IMR-90 (cell line): ENCODE results near the gene HIGD2B. TPM values are rescaled to one million over a fixed set of nuclear protein-coding genes. Genes with fewer than 3 reads are reported as not detected.
"Not testable (repeated sequence)": the region's sequence is repeated elsewhere in the genome, so short reads cannot be mapped to it uniquely, and the experiment has no call there.

Source experiments
- ATAC-seq: fragments of 200-7000 bp; cut with Tn5 transposase; 2 replicates; pipeline ENCODE4 v1.9.1; 2020; ENCODE audit warnings: low read depth, mild to moderate bottlenecking, moderate library complexity
- BruUV-seq: library from RNA; stranded (reverse); fragments of 400-500 nt; replicated peaks from 2 replicates; lab custom pipeline; 2021; lab: Mats Ljungman, UMichigan
- CTCF ChIA-PET: fragments of 300-600 bp; formaldehyde crosslinking; extraction: SDS; loops from one replicate; lab custom pipeline; 2021; ENCODE audit warnings: antibody characterized with exemption; lab: Yijun Ruan, JAX
- POLR2A ChIA-PET: fragments of 300-600 bp; sonication (Branson Sonifier 250); formaldehyde crosslinking; loops from one replicate; lab custom pipeline; 2022; ENCODE audit warnings: antibody characterized with exemption; ENCODE audit not compliant: unreplicated experiment; lab: Charles Lee
- DNase-seq: peaks from one replicate; pipeline ENCODE4 v3.0.0; 2013
- H2AFZ ChIP-seq: replicated peaks from 2 replicates; pipeline ENCODE3; 2013; ENCODE audit warnings: low read length, mild to moderate bottlenecking; ENCODE audit not compliant: poor library complexity
- H2AK5ac ChIP-seq: 2 replicates; pipeline ENCODE4 v1.6.1; 2013; ENCODE audit warnings: low read depth, low read length, inconsistent platforms
- H2AK9ac ChIP-seq: replicated peaks from 2 replicates; pipeline ENCODE3; 2013; ENCODE audit warnings: mild to moderate bottlenecking, low read depth, low read length, moderate library complexity; ENCODE audit not compliant: poor library complexity
- H2BK120ac ChIP-seq: 2 replicates; pipeline ENCODE4 v1.6.1; 2013; ENCODE audit warnings: low read depth, low read length, inconsistent platforms
- H2BK15ac ChIP-seq: 3 replicates; pipeline ENCODE4 v1.6.1; 2013; ENCODE audit warnings: low read depth, low read length, inconsistent platforms
- H2BK20ac ChIP-seq: 2 replicates; pipeline ENCODE4 v1.6.1; 2013; ENCODE audit warnings: low read depth, mild to moderate bottlenecking, inconsistent platforms, low read length, moderate library complexity
- H2BK5ac ChIP-seq: 2 replicates; pipeline ENCODE4 v1.6.1; 2013; ENCODE audit warnings: mild to moderate bottlenecking, low read depth, low read length, inconsistent platforms; ENCODE audit not compliant: poor library complexity, severe bottlenecking
- H3K14ac ChIP-seq: replicated peaks from 2 replicates; pipeline ENCODE4 v1.6.1; 2013; ENCODE audit warnings: low read depth, low read length, inconsistent platforms
- H3K18ac ChIP-seq: 2 replicates; pipeline ENCODE4 v1.6.1; 2013; ENCODE audit warnings: low read depth, low read length, control low read depth
- H3K23ac ChIP-seq: 2 replicates; pipeline ENCODE4 v1.6.1; 2013; ENCODE audit warnings: low read depth, low read length, inconsistent platforms
- H3K27ac ChIP-seq: 2 replicates; pipeline ENCODE4 v1.5.1; 2013; ENCODE audit warnings: mild to moderate bottlenecking, control low read depth, low read length; ENCODE audit not compliant: insufficient read depth
- H3K27me3 ChIP-seq: 2 replicates; pipeline ENCODE4 v1.6.1; 2013; ENCODE audit warnings: low read length; ENCODE audit not compliant: control insufficient read depth, insufficient read depth
- H3K36me3 ChIP-seq: 2 replicates; pipeline ENCODE4 v1.6.1; 2013; ENCODE audit warnings: low read length, mixed read lengths; ENCODE audit not compliant: control insufficient read depth, insufficient read depth
- H3K4ac ChIP-seq: 2 replicates; pipeline ENCODE4 v1.6.1; 2013; ENCODE audit warnings: low read depth, low read length, inconsistent platforms
- H3K4me1 ChIP-seq: 2 replicates; pipeline ENCODE4 v1.6.1; 2013; ENCODE audit warnings: low read length, mixed read lengths; ENCODE audit not compliant: control insufficient read depth, insufficient read depth
- H3K4me2 ChIP-seq: 2 replicates; pipeline ENCODE4 v1.6.1; 2013; ENCODE audit warnings: low read depth, mild to moderate bottlenecking, control low read depth, low read length, moderate library complexity
- H3K4me3 ChIP-seq: 2 replicates; pipeline ENCODE4 v1.5.1; 2013; ENCODE audit warnings: low read depth, mild to moderate bottlenecking, control low read depth, low read length, moderate library complexity; ENCODE audit not compliant: insufficient read depth
- H3K56ac ChIP-seq: 2 replicates; pipeline ENCODE4 v1.6.1; 2013; ENCODE audit warnings: low read length, inconsistent platforms; ENCODE audit not compliant: insufficient read depth; ENCODE audit errors: extremely low read depth
- H3K79me1 ChIP-seq, 2 experiments: 2 replicates each; pipeline ENCODE4 v1.6.1; 2013; ENCODE audit warnings: low read length in 2 of 2, inconsistent platforms in 1 of 2, low read depth in 1 of 2
- H3K9ac ChIP-seq: 2 replicates; pipeline ENCODE4 v1.6.1; 2013; ENCODE audit warnings: low read depth, low read length, control low read depth
- H3K9me1 ChIP-seq: 2 replicates; pipeline ENCODE4 v1.6.1; 2013; ENCODE audit warnings: low read length, inconsistent platforms; ENCODE audit not compliant: insufficient read depth
- H3K9me3 ChIP-seq: 2 replicates; pipeline ENCODE4 v1.6.1; 2013; ENCODE audit warnings: low read length; ENCODE audit not compliant: control insufficient read depth, insufficient read depth
- H4K20me1 ChIP-seq: 2 replicates; pipeline ENCODE4 v1.6.1; 2013; ENCODE audit warnings: low read length, inconsistent platforms; ENCODE audit not compliant: insufficient read depth
- H4K5ac ChIP-seq: 2 replicates; pipeline ENCODE4 v1.6.1; 2013; ENCODE audit warnings: mild to moderate bottlenecking, low read depth, low read length, control low read depth
- H4K8ac ChIP-seq, 2 experiments: 2 replicates each; pipeline ENCODE4 v1.6.1; 2013; ENCODE audit warnings: low read depth in 2 of 2, low read length in 2 of 2, control low read depth in 1 of 2, inconsistent platforms in 1 of 2
- H4K91ac ChIP-seq: 2 replicates; pipeline ENCODE4 v1.6.1; 2013; ENCODE audit warnings: low read depth, low read length, inconsistent platforms; ENCODE audit not compliant: insufficient read depth
- CHD1 ChIP-seq: IDR thresholded peaks from 2 replicates; pipeline ENCODE4 v1.6.1; 2012; ENCODE audit warnings: low read depth, low read length, improper control_type of control experiment
- MAFK ChIP-seq: IDR thresholded peaks from 2 replicates; pipeline ENCODE4 v1.6.1; 2012; ENCODE audit warnings: low read depth, low read length, improper control_type of control experiment
- MAZ ChIP-seq: IDR thresholded peaks from 2 replicates; pipeline ENCODE4 v1.6.1; 2012; ENCODE audit warnings: low read depth, mild to moderate bottlenecking, low read length, improper control_type of control experiment, moderate library complexity, borderline replicate concordance
- POLR2A ChIP-seq: IDR thresholded peaks from 2 replicates; pipeline ENCODE4 v1.6.1; 2012; ENCODE audit warnings: mild to moderate bottlenecking, low read depth, low read length
- RAD21 ChIP-seq: IDR thresholded peaks from 2 replicates; pipeline ENCODE4 v1.6.1; 2012; ENCODE audit warnings: low read length, improper control_type of control experiment
- RFX5 ChIP-seq: IDR thresholded peaks from 2 replicates; pipeline ENCODE4 v1.8.0; 2012; ENCODE audit warnings: low read depth, mild to moderate bottlenecking, low read length, moderate library complexity
- USF2 ChIP-seq: fragments of 150-350 bp; IDR thresholded peaks from 2 replicates; pipeline ENCODE4 v1.6.1; 2017; ENCODE audit warnings: mild to moderate bottlenecking, antibody characterized with exemption, low read length, low read depth
- WGBS, 2 experiments: methylation state at CpG; one replicate each; pipeline versions ENCODE4 v1.1.5 to v1.1.7; 2013; ENCODE audit warnings: missing lambda C conversion rate in 2 of 2; ENCODE audit not compliant: insufficient read length in 1 of 2; ENCODE audit errors: extremely low coverage in 2 of 2; 5-methylcytosine and 5-hydroxymethylcytosine counted together
- dilution Hi-C: fragments of 300-500 bp; cut with HindIII; formaldehyde crosslinking; loops from one replicate; pipeline ENCODE4 v1.14.3; 2018; ENCODE audit warnings: low sequenced_read_pairs; ENCODE audit not compliant: unreplicated experiment
- in situ Hi-C: fragments of 300-500 bp; cut with MboI; formaldehyde crosslinking; loops from 3 replicates; pipeline ENCODE4 v1.14.3; 2019; ENCODE audit warnings: low sequenced_read_pairs, inconsistent platforms, mixed read lengths
- intact Hi-C: fragments of 100-400 bp; cut with micrococcal nuclease; formaldehyde crosslinking; loops from 2 replicates; pipeline ENCODE4 v1.10.0; 2022
- polyA plus RNA-seq, 3 experiments: library from polyadenylated mRNA; depleted of rRNA; stranded (reverse); fragments of >200 nt; gene quantifications; 2 replicates each; pipeline ENCODE4 v1.2.3, GENCODE V29; 2012; ENCODE audit warnings: low replicate concordance in 1 of 3
- total RNA-seq: library from RNA; depleted of rRNA; stranded (reverse); fragments of >200 nt; gene quantifications from 2 replicates; pipeline ENCODE4 v1.2.3, GENCODE V29; 2012

The HIGD2B gene
- total and polyA plus RNA-seq, 2 of the 4 experiments (the other 2 are of a cell fraction), result not detected

- Histone ChIP-seq H3K56ac (no peak overlapping the region), H3K4me3 (no peak overlapping the region), H3K27me3 (no peaks in the 10 kb centered on the region), H2AK9ac (no peak overlapping the region), H3K79me1 (no peaks in the 10 kb centered on the region), H2BK5ac (no peak overlapping the region), H3K9me1 (no peaks in the 10 kb centered on the region), H3K36me3 (peaks cover 2% of the 10 kb centered on the region; the same call in 1 of the 2 replicates), H3K14ac (no peak overlapping the region), H4K8ac (no peak overlapping the region), H2AFZ (no peak overlapping the region), H3K4ac (no peak overlapping the region), H3K23ac (no peak overlapping the region), H4K20me1 (no peaks in the 10 kb centered on the region), H3K4me1 (no peaks in the 10 kb centered on the region), H3K4me2 (no peak overlapping the region), H2AK5ac (no peak overlapping the region), H2BK20ac (no peak overlapping the region), H4K5ac (no peak overlapping the region), H3K9me3 (no peaks in the 10 kb centered on the region), H3K18ac (no peak overlapping the region), H3K27ac (no peak overlapping the region), H2BK120ac (no peak overlapping the region), H4K91ac (no peak overlapping the region), H2BK15ac (no peak overlapping the region), H3K9ac (no peak overlapping the region)
- CTCF ChIA-PET, result no interaction called here
- ATAC-seq (no peak), DNase-seq (no peak)
- intact Hi-C loops, result loop anchor here (10.0 kb wide), 1 partner anchor 518 kb away; no protein-coding TSS in a partner anchor
- in situ Hi-C loops, result loop anchor here (10.0 kb wide), 1 partner anchor 358 kb away; no protein-coding TSS in a partner anchor
- no peak for TF ChIP-seq USF2
- no peak for TF ChIP-seq MAFK
- TF ChIP-seq CHD1, result no peak
- TF ChIP-seq RFX5, result no peak
- no peak for TF ChIP-seq MAZ
- no peak for TF ChIP-seq RAD21
- no peak for TF ChIP-seq POLR2A
- dilution Hi-C loops, result no loop called here
- POLR2A ChIA-PET, result no interaction called here
- BruUV-seq, result no TSS peak
Observed at GRCh38 chr15:72727154-72727553, 41.2 kb upstream of the HIGD2B start.

DNA sequence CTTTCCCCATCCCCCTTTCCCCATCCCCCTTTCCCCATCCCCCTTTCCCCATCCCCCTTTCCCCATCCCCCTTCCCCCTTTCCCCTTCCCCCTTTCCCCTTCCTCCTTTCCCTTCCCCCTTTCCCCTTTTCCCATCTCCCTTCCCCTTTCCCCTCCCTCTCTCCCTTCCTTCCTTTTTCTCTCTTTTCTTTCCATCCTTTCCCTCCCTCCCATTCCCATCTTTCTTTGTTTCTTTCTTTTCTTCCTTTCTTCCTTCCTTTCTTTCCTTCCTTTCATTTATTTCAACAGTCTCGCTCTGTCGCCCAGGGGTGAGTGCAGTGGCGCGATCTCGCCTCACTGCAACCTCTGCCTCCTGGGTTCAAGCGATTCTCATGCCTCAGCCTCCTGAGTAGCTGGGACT lies 39.9 kb upstream of the HIGD2B start:
- DNase-seq, H3K4me3 ChIP-seq, POLR2A ChIA-PET, H3K18ac ChIP-seq, H2BK5ac ChIP-seq, CTCF ChIA-PET, H3K27ac ChIP-seq, H2BK15ac ChIP-seq, H3K9ac ChIP-seq, H2BK20ac ChIP-seq, ATAC-seq, H3K4me1 ChIP-seq, H4K8ac ChIP-seq, H4K20me1 ChIP-seq, H3K9me1 ChIP-seq, H2BK120ac ChIP-seq, H3K4ac ChIP-seq, H3K36me3 ChIP-seq, H2AFZ ChIP-seq, H4K91ac ChIP-seq, H3K9me3 ChIP-seq, H3K27me3 ChIP-seq, H4K5ac ChIP-seq, dilution Hi-C loops, H2AK5ac ChIP-seq, H3K4me2 ChIP-seq, H3K14ac ChIP-seq, H3K23ac ChIP-seq, H2AK9ac ChIP-seq, BruUV-seq, H3K79me1 ChIP-seq, H3K56ac ChIP-seq: not testable (repeated sequence)
- in situ Hi-C loops (loop anchor here (10.0 kb wide), 1 partner anchor 359 kb away; no protein-coding TSS in a partner anchor), intact Hi-C loops (loop anchor here (10.0 kb wide), 1 partner anchor 519 kb away; no protein-coding TSS in a partner anchor)
- no CpG with 5 or more reads among the region's 6 CpGs for WGBS, 2 experiments
